Measurements from ENCODE around the gene USP3. TPM values are rescaled to one million over a fixed set of nuclear protein-coding genes. Genes with fewer than 3 reads are reported as not detected.

USP3 gene
- total RNA-seq, 1 donor from 2014 or later = 83.2 TPM

GRCh38 chr15:63553388-63553791 lies 49.0 kb downstream of the USP3 start:
- FAIRE-seq = no peak
- no peak overlapping the region for H3K4me3 ChIP-seq (ENCODE audit: low read depth, low read length)
- no peaks in the 10 kb centered on the region for H3K27me3 ChIP-seq (ENCODE audit: control insufficient read depth, insufficient read depth, low read length)
- H3K36me3 ChIP-seq (ENCODE audit: control insufficient read depth, insufficient read depth, low read length) = peaks cover 9% of the 10 kb centered on the region
- TF ChIP-seq CTCF (IDR thresholded peaks at IDR 0.05; ENCODE audit: insufficient read depth, low read length, severe bottlenecking) = no peak
- peak; percentile 91 for DNase-seq (ENCODE audit: low read depth)

GRCh38 chr15:63554337-63554927 lies 50.0 kb downstream of the USP3 start:
- Histone ChIP-seq H3K36me3 (ENCODE audit: control insufficient read depth, insufficient read depth, low read length) (peaks cover 11% of the 10 kb centered on the region), H3K4me3 (ENCODE audit: low read depth, low read length) (no peak overlapping the region), H3K27me3 (ENCODE audit: control insufficient read depth, insufficient read depth, low read length) (no peaks in the 10 kb centered on the region)
- no peak for FAIRE-seq
- TF ChIP-seq CTCF (IDR thresholded peaks at IDR 0.05; ENCODE audit: insufficient read depth, low read length, severe bottlenecking) = no peak
- DNase-seq (ENCODE audit: low read depth) = no peak

GRCh38 chr15:63555507-63555906 lies 51.1 kb downstream of the USP3 start:
- H3K27me3 ChIP-seq (ENCODE audit: control insufficient read depth, insufficient read depth, low read length) = no peaks in the 10 kb centered on the region
- H3K36me3 ChIP-seq (ENCODE audit: control insufficient read depth, insufficient read depth, low read length) = peaks cover 11% of the 10 kb centered on the region
- DNase-seq (ENCODE audit: low read depth) = no peak
- no peak for TF ChIP-seq CTCF (IDR thresholded peaks at IDR 0.05; ENCODE audit: insufficient read depth, low read length, severe bottlenecking)
- H3K4me3 ChIP-seq (ENCODE audit: low read depth, low read length) = no peak overlapping the region
- no peak for FAIRE-seq

DNA sequence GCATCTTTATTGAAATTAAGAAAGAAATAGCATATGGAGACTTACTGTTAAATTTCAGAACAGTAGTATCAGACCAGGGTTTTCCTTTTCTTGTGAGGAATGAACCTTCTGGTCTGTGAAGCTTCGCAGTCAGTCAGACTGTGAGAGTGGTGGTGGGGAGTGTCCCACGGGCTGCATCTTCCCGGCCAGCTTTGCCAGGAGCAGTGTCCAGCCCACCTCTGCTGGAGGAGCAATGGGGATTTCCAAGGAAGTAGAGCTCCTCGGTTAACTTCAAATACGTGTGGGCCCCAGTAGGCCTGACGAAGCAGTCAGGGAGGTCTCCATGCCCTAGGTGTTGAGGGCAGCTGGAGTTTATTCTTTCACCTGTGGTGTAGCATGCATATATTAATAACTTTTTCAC lies 51.9 kb downstream of the USP3 start:
- Histone ChIP-seq H3K4me3 (ENCODE audit: low read depth, low read length) (no peak overlapping the region), H3K36me3 (ENCODE audit: control insufficient read depth, insufficient read depth, low read length) (peaks cover 12% of the 10 kb centered on the region), H3K27me3 (ENCODE audit: control insufficient read depth, insufficient read depth, low read length) (no peaks in the 10 kb centered on the region)
- no peak for FAIRE-seq
- TF ChIP-seq CTCF (IDR thresholded peaks at IDR 0.05; ENCODE audit: insufficient read depth, low read length, severe bottlenecking) = no peak
- DNase-seq (ENCODE audit: low read depth) = no peak

GRCh38 chr15:63556736-63557135 lies 52.3 kb downstream of the USP3 start:
- no peak for DNase-seq (ENCODE audit: low read depth)

More at GRCh38 chr15:63556736-63557135, 52.3 kb downstream of the USP3 start:
- FAIRE-seq = no peak
- TF ChIP-seq CTCF (IDR thresholded peaks at IDR 0.05; ENCODE audit: insufficient read depth, low read length, severe bottlenecking) = no peak
- no peak overlapping the region for H3K4me3 ChIP-seq (ENCODE audit: low read depth, low read length)
- no peaks in the 10 kb centered on the region for H3K27me3 ChIP-seq (ENCODE audit: control insufficient read depth, insufficient read depth, low read length)
- peaks cover 16% of the 10 kb centered on the region for H3K36me3 ChIP-seq (ENCODE audit: control insufficient read depth, insufficient read depth, low read length)

Data from bronchial epithelial cell (primary cell).